Posterior vena cava (tissue), 2 donors: ENCODE results near the gene KAZALD1. TPM values are rescaled to one million over a fixed set of nuclear protein-coding genes. Genes with fewer than 3 reads are reported as not detected.

Source experiments
- DNase-seq: peaks from one replicate; pipeline ENCODE4 v3.0.0-alpha.2; 2020; ENCODE audit warnings: low spot score
- intact Hi-C, 2 donors: fragments of 100-400 bp; cut with DNase I; formaldehyde crosslinking; loops; one replicate each; pipeline versions ENCODE4 v1.14.1 to v1.14.2; 2022 to 2023
- total RNA-seq, 2 donors: library from RNA; stranded (reverse); fragmentation: NEBNext Ultra II Directional; extraction: Animal tissue kit (Norgen Biotek cat#: 25700); gene quantifications; one replicate each; pipeline ENCODE4 v1.2.1, GENCODE V29; 2021
- donor health status: DM: yes; HTN: yes; CAD: no.
- donor health status: DM: yes; HTN: yes; CAD: no.

KAZALD1 gene
- total RNA-seq, 2 donors from 2014 or later = 6.5 to 9.3 TPM

GRCh38 chr10:101110856-101111523, 49.2 kb downstream of the KAZALD1 start:
- DNase-seq = peak; percentile 61
- intact Hi-C loops = loop anchor here in 1 of 2 donors (1.0 kb wide), 1 partner anchor 34 kb away; no protein-coding TSS in a partner anchor

DNA sequence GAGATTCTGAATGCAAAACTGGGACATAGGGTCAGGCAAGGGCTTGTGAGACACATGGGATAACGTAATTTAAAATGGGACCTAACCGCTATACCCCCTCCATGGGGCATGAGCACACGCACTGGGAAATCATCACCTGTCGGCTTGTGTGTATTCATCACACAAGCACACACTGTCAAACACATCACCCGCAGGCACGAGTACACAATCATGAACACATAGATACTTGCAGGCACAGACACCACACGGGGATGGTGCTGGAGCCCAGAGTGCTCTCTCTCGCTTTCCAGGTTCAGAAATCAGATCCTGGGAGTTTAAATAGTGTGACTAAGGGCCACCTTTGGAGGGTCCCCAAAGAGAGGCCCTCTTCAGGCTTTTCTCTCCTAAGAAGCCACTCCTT, 49.8 kb downstream of the KAZALD1 start:
- intact Hi-C loops = no loop called here
- peak; percentile 17 for DNase-seq

- DNase-seq = peak; percentile 30
- intact Hi-C loops = no loop called here
Measured at GRCh38 chr10:101112799-101113594, 51.2 kb downstream of the KAZALD1 start.

- intact Hi-C loops = no loop called here
- no peak for DNase-seq
Measured at GRCh38 chr10:101113890-101114403, 52.2 kb downstream of the KAZALD1 start.

DNA sequence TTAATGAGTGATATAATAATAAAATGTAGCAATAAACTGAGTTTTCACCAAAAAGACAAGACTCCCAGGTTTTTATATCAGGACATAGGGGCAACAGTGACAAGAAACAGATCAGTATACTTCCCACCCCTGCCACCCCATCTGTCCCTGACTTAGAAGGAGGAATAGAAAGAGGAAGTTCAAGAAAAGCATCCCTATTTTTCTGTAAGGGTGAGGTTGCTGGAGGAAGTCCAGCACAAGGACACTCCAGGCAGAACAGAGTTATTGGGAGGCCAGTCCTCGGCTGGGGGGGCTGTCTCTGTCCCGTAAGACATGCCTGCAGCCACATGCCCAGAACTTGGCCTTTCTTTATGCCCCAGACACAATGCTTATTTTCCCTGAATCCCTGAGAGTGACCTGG, 52.9 kb downstream of the KAZALD1 start:
- intact Hi-C loops = no loop called here
- DNase-seq = no peak

Other genes with a start within 250 kb of the KAZALD1 start
- gene SLF2, start 149.0 kb upstream of the KAZALD1 start, total RNA-seq = 10 to 100 TPM; 21.8 to 23.7 TPM
- gene SEMA4G, start 92.5 kb upstream of the KAZALD1 start, total RNA-seq = 1 to 10 TPM; 1.1 to 1.6 TPM
- gene MRPL43, start 74.5 kb upstream of the KAZALD1 start, total RNA-seq = 10 to 100 TPM; 48.6 to 53.9 TPM
- gene TWNK, start 74.4 kb upstream of the KAZALD1 start, total RNA-seq = 1 to 10 TPM; 5.2 to 5.6 TPM
- gene LZTS2, start 62.2 kb upstream of the KAZALD1 start, total RNA-seq = 10 to 100 TPM; 71.4 to 91.3 TPM
- under 1 TPM; 0.48 to 0.83 TPM for gene PDZD7, start 30.9 kb upstream of the KAZALD1 start, total RNA-seq
- gene SFXN3, start 30.8 kb upstream of the KAZALD1 start, total RNA-seq = 10 to 100 TPM; 72.7 to 79.5 TPM
- not detected for gene TLX1, start 69.3 kb downstream of the KAZALD1 start, total RNA-seq
- not detected for gene LBX1, start 167.5 kb downstream of the KAZALD1 start, total RNA-seq